ENCODE measurements around the gene ELOVL6.

Gene ELOVL6

GRCh38 chr4:110135523-110135922, 62.9 kb downstream of the ELOVL6 start:
- ChIA-PET POLR2A (no interaction called here), CTCF (interaction anchor here (1.0 kb wide), 1 partner anchor 10 kb away, joined by 5 read pairs; no protein-coding TSS in a partner anchor)
- no peak for TF ChIP-seq CTCF (IDR thresholded peaks at IDR 0.05; ENCODE audit: control extremely low read depth, extremely low read depth, low read depth, missing control alignments)
- no peak for DNase-seq (ENCODE audit: extremely low spot score)

GRCh38 chr4:110135076-110135475, 63.3 kb downstream of the ELOVL6 start:
- CTCF ChIA-PET: interaction anchor here (1.3 kb wide), 1 partner anchor 16 kb away, joined by 3 read pairs; no protein-coding TSS in a partner anchor
- TF ChIP-seq CTCF (IDR thresholded peaks at IDR 0.05; ENCODE audit: control extremely low read depth, extremely low read depth, low read depth, missing control alignments): no peak
- DNase-seq (ENCODE audit: extremely low spot score): no peak
- POLR2A ChIA-PET: no interaction called here

- TF ChIP-seq CTCF (IDR thresholded peaks at IDR 0.05; ENCODE audit: control extremely low read depth, extremely low read depth, low read depth, missing control alignments): no peak
- ChIA-PET CTCF (interaction anchor here (1.3 kb wide), 1 partner anchor 15 kb away, joined by 3 read pairs; no protein-coding TSS in a partner anchor), POLR2A (no interaction called here)
- no peak for DNase-seq (ENCODE audit: extremely low spot score)
Observed at GRCh38 chr4:110134269-110134869, 64.0 kb downstream of the ELOVL6 start.

GRCh38 chr4:110132816-110133719, 65.3 kb downstream of the ELOVL6 start:
- TF ChIP-seq CTCF (IDR thresholded peaks at IDR 0.05; ENCODE audit: control extremely low read depth, extremely low read depth, low read depth, missing control alignments): no peak
- ChIA-PET CTCF (no interaction called here), POLR2A (no interaction called here)
- DNase-seq (ENCODE audit: extremely low spot score): no peak

- ChIA-PET CTCF (no interaction called here), POLR2A (no interaction called here)
- TF ChIP-seq CTCF (IDR thresholded peaks at IDR 0.05; ENCODE audit: control extremely low read depth, extremely low read depth, low read depth, missing control alignments): no peak
- no peak for DNase-seq (ENCODE audit: extremely low spot score)
Observed at GRCh38 chr4:110131916-110132315, 66.5 kb downstream of the ELOVL6 start.

- TF ChIP-seq CTCF (IDR thresholded peaks at IDR 0.05; ENCODE audit: control extremely low read depth, extremely low read depth, low read depth, missing control alignments): no peak
- DNase-seq (ENCODE audit: extremely low spot score): no peak
- CTCF ChIA-PET: interaction anchor here (1.2 kb wide), 3 partner anchors 11 to 34 kb away, joined by 3 to 4 read pairs (median 3); no protein-coding TSS in a partner anchor
- POLR2A ChIA-PET: no interaction called here
Observed at GRCh38 chr4:110130576-110131358, 67.6 kb downstream of the ELOVL6 start.
